Placental pericyte (primary cell): ENCODE results near the gene REC8. TPM values are rescaled to one million over a fixed set of nuclear protein-coding genes. Genes with fewer than 3 reads are reported as not detected.
A peak's percentile ranks its signal among the peaks of the same experiment; 100 is the strongest.

ENCODE experiments used
- small RNA-seq: library from RNA; depleted of rRNA; stranded (forward); fragments of <200 nt; gene quantifications from one replicate; pipeline ENCODE3, GENCODE V24; 2012; ENCODE audit warnings: low replicate concordance
- total RNA-seq: library from RNA; depleted of rRNA; stranded (reverse); fragments of >200 nt; gene quantifications from 2 replicates; pipeline ENCODE4 v1.2.3, GENCODE V29; 2012

Gene REC8
- total RNA-seq, 1 donor: 5.2 TPM

Small RNA genes lying within 50 kb of the gene (small RNA-seq; reads per million reads assigned to genes)
- gene AL136295.4 (not detected), gene CHMP4A (not detected), gene IPO4 (not detected), gene IRF9 (not detected), gene MDP1 (0.13 reads per million), gene RNA5SP383 (0.46 reads per million, percentile 15 among the genes with 10 or more reads in this experiment)

Other genes starting within 250 kb of the REC8 start
- gene DHRS4, start 218.3 kb upstream of the REC8 start, total RNA-seq: 23.8 and 49.9 TPM in 2 replicates
- gene DHRS4L2, start 183.2 kb upstream of the REC8 start, total RNA-seq: 3.3 and 9.6 TPM in 2 replicates
- under 0.01 TPM in 1 of 2 replicates, not detected in the other for gene CARMIL3, start 120.1 kb upstream of the REC8 start, total RNA-seq
- gene CPNE6, start 100.5 kb upstream of the REC8 start, total RNA-seq: under 0.01 TPM in 1 of 2 replicates, not detected in the other
- 10.3 and 48.8 TPM in 2 replicates for gene PCK2, start 77.8 kb upstream of the REC8 start, total RNA-seq
- 42.9 and 54.3 TPM in 2 replicates for gene DCAF11, start 57.3 kb upstream of the REC8 start, total RNA-seq
- 0.72 and 1.3 TPM in 2 replicates for gene NRL, start 57.1 kb upstream of the REC8 start, total RNA-seq
- 0.44 TPM in 1 of 2 replicates, not detected in the other for gene FITM1, start 41.4 kb upstream of the REC8 start, total RNA-seq
- gene PSME1, start 35.9 kb upstream of the REC8 start, total RNA-seq: 51.5 and 134 TPM in 2 replicates
- 14.3 and 14.9 TPM in 2 replicates for gene EMC9, start 30.5 kb upstream of the REC8 start, total RNA-seq
- gene PSME2, start 25.5 kb upstream of the REC8 start, total RNA-seq: 71.8 and 89.9 TPM in 2 replicates
- gene RNF31, start 24.6 kb upstream of the REC8 start, total RNA-seq: 57.8 and 65.3 TPM in 2 replicates
- gene IRF9, start 10.8 kb upstream of the REC8 start, total RNA-seq: 58.9 and 78.3 TPM in 2 replicates
- 45.1 and 87.8 TPM in 2 replicates for gene IPO4, start 16.7 kb downstream of the REC8 start, total RNA-seq
- gene TM9SF1, start 23.4 kb downstream of the REC8 start, total RNA-seq: 89.9 and 103 TPM in 2 replicates
- 0.14 and 0.22 TPM in 2 replicates for gene TSSK4, start 33.6 kb downstream of the REC8 start, total RNA-seq
- 21.9 and 50.8 TPM in 2 replicates for gene CHMP4A, start 41.4 kb downstream of the REC8 start, total RNA-seq
- 9.9 and 11.6 TPM in 2 replicates for gene MDP1, start 44.0 kb downstream of the REC8 start, total RNA-seq
- 86.8 and 89.3 TPM in 2 replicates for gene NEDD8, start 60.3 kb downstream of the REC8 start, total RNA-seq
- 78.6 and 87.8 TPM in 2 replicates for gene GMPR2, start 60.8 kb downstream of the REC8 start, total RNA-seq
- gene TINF2, start 70.5 kb downstream of the REC8 start, total RNA-seq: 46.6 and 73.7 TPM in 2 replicates
- gene TGM1, start 91.1 kb downstream of the REC8 start, total RNA-seq: 1.5 and 3.4 TPM in 2 replicates
- gene RABGGTA, start 99.5 kb downstream of the REC8 start, total RNA-seq: 37.9 and 45.2 TPM in 2 replicates
- 12.7 and 23.0 TPM in 2 replicates for gene DHRS1, start 127.7 kb downstream of the REC8 start, total RNA-seq
- 15.5 and 39.7 TPM in 2 replicates for gene NOP9, start 127.8 kb downstream of the REC8 start, total RNA-seq
- gene CIDEB, start 135.9 kb downstream of the REC8 start, total RNA-seq: 0.22 and 1.0 TPM in 2 replicates
- gene LTB4R2, start 138.1 kb downstream of the REC8 start, total RNA-seq: 5.6 and 7.7 TPM in 2 replicates
- gene LTB4R, start 139.4 kb downstream of the REC8 start, total RNA-seq: 0.88 and 1.0 TPM in 2 replicates
- gene ADCY4, start 163.0 kb downstream of the REC8 start, total RNA-seq: 0.66 and 3.1 TPM in 2 replicates
- gene RIPK3, start 167.9 kb downstream of the REC8 start, total RNA-seq: not detected in 2 replicates
- 35.7 and 57.7 TPM in 2 replicates for gene NFATC4, start 196.1 kb downstream of the REC8 start, total RNA-seq
- 1.6 and 4.2 TPM in 2 replicates for gene NYNRIN, start 226.9 kb downstream of the REC8 start, total RNA-seq